Lung (tissue), 12 donors: ENCODE results near the gene RCE1. TPM values are rescaled to one million over a fixed set of nuclear protein-coding genes. Genes with fewer than 3 reads are reported as not detected.

Experiments used
- ATAC-seq: fragments of 200-7000 bp; cut with Tn5 transposase; one replicate; pipeline ENCODE4 v1.9.1; 2020; ENCODE audit warnings: moderate number of reproducible peaks; ENCODE audit not compliant: insufficient read depth, low FRiP score
- DNase-seq, 3 donors: peaks; one replicate each; pipeline ENCODE4 v3.0.0-alpha.2; 2013 to 2017
- H3K27ac ChIP-seq, 2 donors: one replicate each; pipeline ENCODE4 v1.5.1; 2013; ENCODE audit warnings: mild to moderate bottlenecking in 2 of 2, moderate library complexity in 2 of 2, control low read depth in 1 of 2, inconsistent platforms in 1 of 2, low read depth in 1 of 2, low read length in 1 of 2
- H3K27me3 ChIP-seq, 3 donors: one replicate each; pipeline ENCODE4 v1.5.1; 2013; ENCODE audit warnings: low read length in 2 of 3; ENCODE audit not compliant: control insufficient read depth in 3 of 3, insufficient read depth in 3 of 3
- H3K36me3 ChIP-seq, 4 donors: one replicate each; pipeline ENCODE4 v1.5.1; 2013; ENCODE audit warnings: low read length in 4 of 4, mild to moderate bottlenecking in 1 of 4, moderate library complexity in 1 of 4; ENCODE audit not compliant: control insufficient read depth in 4 of 4, insufficient read depth in 4 of 4
- H3K4me1 ChIP-seq, 5 donors: one replicate each; pipeline ENCODE4 v1.5.1; 2013; ENCODE audit warnings: low read length in 5 of 5, mild to moderate bottlenecking in 2 of 5, moderate library complexity in 1 of 5; ENCODE audit not compliant: control insufficient read depth in 5 of 5, insufficient read depth in 5 of 5
- H3K4me3 ChIP-seq: one replicate; pipeline ENCODE4 v1.5.1; 2013; ENCODE audit warnings: mild to moderate bottlenecking, control low read depth, moderate library complexity
- H3K9ac ChIP-seq, 2 donors: one replicate each; pipeline ENCODE4 v1.5.1; 2013; ENCODE audit warnings: low read length in 2 of 2, control low read depth in 1 of 2; ENCODE audit not compliant: insufficient read depth in 1 of 2
- H3K9me3 ChIP-seq, 4 donors: one replicate each; pipeline ENCODE4 v1.5.1; 2013; ENCODE audit warnings: low read length in 3 of 4, mild to moderate bottlenecking in 1 of 4, moderate library complexity in 1 of 4; ENCODE audit not compliant: control insufficient read depth in 4 of 4, insufficient read depth in 3 of 4
- WGBS, 2 donors: extraction: QIAGEN DNeasy Blood & Tissue Kit; methylation state at CpG; one replicate each; pipeline ENCODE4 v1.1.7; 2013; 5-methylcytosine and 5-hydroxymethylcytosine counted together
- polyA plus RNA-seq, 2 donors: library from polyadenylated mRNA; stranded (reverse); fragments of 200-250 nt; gene quantifications; one replicate each; pipeline ENCODE4 v1.2.1, GENCODE V29; 2013
- total RNA-seq, 2 donors: library from RNA; depleted of rRNA in 1 of 2; stranded (reverse); fragments of >200 nt in 1 of 2; gene quantifications; one replicate each; pipeline ENCODE4 v1.2.1, GENCODE V29; 2014 to 2021
- TF ChIP-seq, protein P1 (sequence below): IDR thresholded peaks from 2 replicates; pipeline ENCODE4 v1.5.1; 2012; ENCODE audit warnings: mild to moderate bottlenecking; ENCODE audit errors: control extremely low read depth, extremely low read depth
- donor health status: control.
- donor health status: control.
- donor health status: Bipolar disorder and iron deficiency.
- donor health status: healthy.
- donor health status: DM: yes; HTN: yes; CAD: no.

Gene RCE1
- total and polyA plus RNA-seq, 4 donors, result 8.7 to 24.0 (median 21.2) TPM

DNA sequence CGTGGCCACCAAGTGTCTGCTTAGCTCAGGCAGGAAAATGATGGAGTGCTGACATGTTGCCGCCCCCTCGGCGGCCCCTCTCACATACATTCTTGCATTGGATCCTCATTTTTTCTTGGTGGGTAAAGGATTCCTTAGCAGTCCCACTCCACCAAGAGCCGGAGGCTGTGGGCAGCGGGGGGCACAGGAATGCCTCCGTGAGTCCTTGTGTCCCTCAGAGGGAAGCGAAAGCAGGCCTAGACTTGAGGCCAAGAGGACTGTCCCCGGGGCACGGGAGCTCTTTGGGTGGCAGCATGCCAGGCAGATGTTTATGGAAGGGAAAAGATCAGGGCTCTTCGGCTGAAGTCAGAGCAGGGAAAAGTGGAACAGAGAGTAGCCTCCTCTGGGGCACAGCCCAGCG lies 35.2 kb downstream of the RCE1 start:
- WGBS, 2 donors, result 61 to 79% methylated on average over 12 of the region's 12 CpGs
- peaks cover 0 to 30% (median 7%) of the 10 kb centered on the region in 5 donors for H3K4me1 ChIP-seq
- no peaks in the 10 kb centered on the region for H3K36me3 ChIP-seq
- no peaks in the 10 kb centered on the region for H3K9me3 ChIP-seq
- H3K27me3 ChIP-seq, result no peaks in the 10 kb centered on the region
- no peak overlapping the region for H3K4me3 ChIP-seq
- ATAC-seq (no peak), DNase-seq (peak; percentile 57 to 67 (median 60))
- H3K27ac ChIP-seq, result no peak overlapping the region
- H3K9ac ChIP-seq, result no peak overlapping the region
- TF ChIP-seq, protein P1, sequence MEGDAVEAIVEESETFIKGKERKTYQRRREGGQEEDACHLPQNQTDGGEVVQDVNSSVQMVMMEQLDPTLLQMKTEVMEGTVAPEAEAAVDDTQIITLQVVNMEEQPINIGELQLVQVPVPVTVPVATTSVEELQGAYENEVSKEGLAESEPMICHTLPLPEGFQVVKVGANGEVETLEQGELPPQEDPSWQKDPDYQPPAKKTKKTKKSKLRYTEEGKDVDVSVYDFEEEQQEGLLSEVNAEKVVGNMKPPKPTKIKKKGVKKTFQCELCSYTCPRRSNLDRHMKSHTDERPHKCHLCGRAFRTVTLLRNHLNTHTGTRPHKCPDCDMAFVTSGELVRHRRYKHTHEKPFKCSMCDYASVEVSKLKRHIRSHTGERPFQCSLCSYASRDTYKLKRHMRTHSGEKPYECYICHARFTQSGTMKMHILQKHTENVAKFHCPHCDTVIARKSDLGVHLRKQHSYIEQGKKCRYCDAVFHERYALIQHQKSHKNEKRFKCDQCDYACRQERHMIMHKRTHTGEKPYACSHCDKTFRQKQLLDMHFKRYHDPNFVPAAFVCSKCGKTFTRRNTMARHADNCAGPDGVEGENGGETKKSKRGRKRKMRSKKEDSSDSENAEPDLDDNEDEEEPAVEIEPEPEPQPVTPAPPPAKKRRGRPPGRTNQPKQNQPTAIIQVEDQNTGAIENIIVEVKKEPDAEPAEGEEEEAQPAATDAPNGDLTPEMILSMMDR, result no peak

DNA sequence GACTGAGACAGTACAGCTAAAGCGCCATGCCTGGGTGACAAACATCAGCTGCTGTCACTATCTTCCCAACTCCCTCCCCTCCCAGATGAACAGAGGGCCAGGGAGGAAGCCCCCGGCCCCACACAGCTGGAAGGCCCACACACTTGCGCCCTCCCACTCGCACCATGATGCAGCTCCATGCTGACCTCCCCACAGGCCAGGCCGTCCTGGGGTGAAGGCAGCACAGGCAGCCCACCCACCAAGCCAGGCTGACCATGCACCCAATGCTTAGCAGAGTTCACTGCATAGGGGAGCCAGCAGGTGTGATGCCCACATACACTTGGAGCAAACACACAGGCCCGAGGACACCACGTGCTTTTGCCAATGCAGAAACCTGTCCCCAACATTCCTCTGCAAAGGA lies 35.8 kb downstream of the RCE1 start:
- Histone ChIP-seq H3K36me3 (no peaks in the 10 kb centered on the region), H3K9ac (no peak overlapping the region), H3K9me3 (no peaks in the 10 kb centered on the region), H3K27ac (no peak overlapping the region), H3K4me1 (peaks cover 0 to 30% (median 7%) of the 10 kb centered on the region in 5 donors), H3K4me3 (no peak overlapping the region), H3K27me3 (no peaks in the 10 kb centered on the region)
- DNase-seq (no peak), ATAC-seq (no peak)
- TF ChIP-seq, protein P1, result no peak
- WGBS, 2 donors, result 91 to 94% methylated on average over 7 of the region's 7 CpGs

DNA sequence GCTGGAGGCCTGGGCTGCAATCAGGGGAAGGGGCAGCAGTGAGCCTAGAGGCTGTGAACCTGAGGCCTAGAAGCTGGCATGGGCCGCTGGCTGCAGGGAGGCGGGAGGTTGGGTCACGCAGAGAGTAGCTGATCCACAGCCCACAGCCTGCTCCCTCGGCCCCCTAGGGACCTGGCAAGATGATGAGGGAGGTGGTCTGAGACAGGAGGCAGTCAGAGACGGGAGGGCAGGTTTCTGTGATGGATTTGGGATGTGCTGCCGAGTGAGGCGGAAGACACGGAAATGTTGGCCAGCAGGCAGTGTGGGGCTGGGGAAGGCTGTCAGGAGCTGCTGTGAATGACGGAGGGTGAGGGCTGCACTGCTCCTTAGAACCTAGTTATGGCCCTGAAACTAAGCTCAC lies 36.3 kb downstream of the RCE1 start:
- DNase-seq, result no peak

More for the DNA sequence above, 36.3 kb downstream of the RCE1 start:
- ATAC-seq, result no peak
- no peak overlapping the region for H3K9ac ChIP-seq
- TF ChIP-seq, protein P1, result no peak
- H3K27ac ChIP-seq, result no peak overlapping the region
- no peak overlapping the region for H3K4me3 ChIP-seq
- 93 to 95% methylated on average over 9 of the region's 9 CpGs for WGBS, 2 donors
- H3K27me3 ChIP-seq, result no peaks in the 10 kb centered on the region
- H3K36me3 ChIP-seq, result no peaks in the 10 kb centered on the region
- H3K4me1 ChIP-seq, result peaks cover 0 to 30% (median 7%) of the 10 kb centered on the region in 5 donors
- no peaks in the 10 kb centered on the region for H3K9me3 ChIP-seq
